ENCODE measurements around the gene TRUB2.

DNA sequence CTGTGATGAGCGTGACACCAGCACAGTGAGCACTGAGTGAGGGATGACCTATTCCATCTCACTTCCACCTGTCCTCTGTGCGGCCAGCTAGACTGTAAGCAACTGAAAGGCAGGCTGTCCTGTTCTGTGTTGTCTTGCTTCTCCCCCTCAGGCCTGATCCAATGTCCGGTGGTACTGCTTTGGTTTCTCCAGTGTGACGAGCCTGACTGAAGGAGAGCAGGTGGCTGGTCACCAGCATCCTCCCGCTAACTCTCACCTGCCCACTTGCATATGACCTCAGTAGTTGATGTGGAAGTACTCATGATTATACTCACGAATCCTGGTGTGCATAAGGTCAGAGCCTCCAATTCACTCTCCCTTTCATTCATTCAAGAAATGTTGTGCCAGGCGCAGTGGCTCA lies 15.7 kb upstream of the TRUB2 start:
- TF ChIP-seq, protein P1, sequence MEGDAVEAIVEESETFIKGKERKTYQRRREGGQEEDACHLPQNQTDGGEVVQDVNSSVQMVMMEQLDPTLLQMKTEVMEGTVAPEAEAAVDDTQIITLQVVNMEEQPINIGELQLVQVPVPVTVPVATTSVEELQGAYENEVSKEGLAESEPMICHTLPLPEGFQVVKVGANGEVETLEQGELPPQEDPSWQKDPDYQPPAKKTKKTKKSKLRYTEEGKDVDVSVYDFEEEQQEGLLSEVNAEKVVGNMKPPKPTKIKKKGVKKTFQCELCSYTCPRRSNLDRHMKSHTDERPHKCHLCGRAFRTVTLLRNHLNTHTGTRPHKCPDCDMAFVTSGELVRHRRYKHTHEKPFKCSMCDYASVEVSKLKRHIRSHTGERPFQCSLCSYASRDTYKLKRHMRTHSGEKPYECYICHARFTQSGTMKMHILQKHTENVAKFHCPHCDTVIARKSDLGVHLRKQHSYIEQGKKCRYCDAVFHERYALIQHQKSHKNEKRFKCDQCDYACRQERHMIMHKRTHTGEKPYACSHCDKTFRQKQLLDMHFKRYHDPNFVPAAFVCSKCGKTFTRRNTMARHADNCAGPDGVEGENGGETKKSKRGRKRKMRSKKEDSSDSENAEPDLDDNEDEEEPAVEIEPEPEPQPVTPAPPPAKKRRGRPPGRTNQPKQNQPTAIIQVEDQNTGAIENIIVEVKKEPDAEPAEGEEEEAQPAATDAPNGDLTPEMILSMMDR (IDR thresholded peaks at IDR 0.05; ENCODE audit: low read depth, low read length, poor library complexity, severe bottlenecking): no peak
- no peak for TF ChIP-seq EZH2phosphoT487 (IDR thresholded peaks at IDR 0.05; ENCODE audit: borderline replicate concordance, low read length)
